Measurements from ENCODE around the gene LGR5.

LGR5 gene

DNA sequence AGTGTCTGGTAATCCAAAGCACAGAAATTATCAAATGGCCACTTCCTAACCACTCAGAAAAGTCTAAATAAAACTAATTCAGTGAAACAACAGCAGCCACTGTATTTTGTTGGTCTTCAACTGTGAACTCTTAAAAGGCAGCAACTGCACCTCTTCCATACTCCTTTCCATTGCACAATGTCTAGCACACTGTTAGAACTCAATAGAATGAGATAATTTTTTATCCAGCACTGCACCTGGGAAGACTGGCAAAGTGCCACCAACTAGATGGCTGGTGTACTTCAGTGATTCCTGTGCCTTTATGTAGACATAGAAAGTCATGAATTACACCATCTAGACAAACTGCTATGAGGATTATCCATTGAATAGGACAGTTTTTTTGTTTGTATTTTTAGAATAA, 26.2 kb downstream of the LGR5 start:
- TF ChIP-seq, protein P1, sequence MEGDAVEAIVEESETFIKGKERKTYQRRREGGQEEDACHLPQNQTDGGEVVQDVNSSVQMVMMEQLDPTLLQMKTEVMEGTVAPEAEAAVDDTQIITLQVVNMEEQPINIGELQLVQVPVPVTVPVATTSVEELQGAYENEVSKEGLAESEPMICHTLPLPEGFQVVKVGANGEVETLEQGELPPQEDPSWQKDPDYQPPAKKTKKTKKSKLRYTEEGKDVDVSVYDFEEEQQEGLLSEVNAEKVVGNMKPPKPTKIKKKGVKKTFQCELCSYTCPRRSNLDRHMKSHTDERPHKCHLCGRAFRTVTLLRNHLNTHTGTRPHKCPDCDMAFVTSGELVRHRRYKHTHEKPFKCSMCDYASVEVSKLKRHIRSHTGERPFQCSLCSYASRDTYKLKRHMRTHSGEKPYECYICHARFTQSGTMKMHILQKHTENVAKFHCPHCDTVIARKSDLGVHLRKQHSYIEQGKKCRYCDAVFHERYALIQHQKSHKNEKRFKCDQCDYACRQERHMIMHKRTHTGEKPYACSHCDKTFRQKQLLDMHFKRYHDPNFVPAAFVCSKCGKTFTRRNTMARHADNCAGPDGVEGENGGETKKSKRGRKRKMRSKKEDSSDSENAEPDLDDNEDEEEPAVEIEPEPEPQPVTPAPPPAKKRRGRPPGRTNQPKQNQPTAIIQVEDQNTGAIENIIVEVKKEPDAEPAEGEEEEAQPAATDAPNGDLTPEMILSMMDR (conservative IDR thresholded peaks at IDR 0.05; ENCODE audit: control insufficient read depth, insufficient read depth, low read depth, low read length) = no peak
- H3K4me3 ChIP-seq (ENCODE audit: control insufficient read depth, low read depth, low read length) = no peak overlapping the region
- no peak for DNase-seq (ENCODE audit: low read depth)

DNA sequence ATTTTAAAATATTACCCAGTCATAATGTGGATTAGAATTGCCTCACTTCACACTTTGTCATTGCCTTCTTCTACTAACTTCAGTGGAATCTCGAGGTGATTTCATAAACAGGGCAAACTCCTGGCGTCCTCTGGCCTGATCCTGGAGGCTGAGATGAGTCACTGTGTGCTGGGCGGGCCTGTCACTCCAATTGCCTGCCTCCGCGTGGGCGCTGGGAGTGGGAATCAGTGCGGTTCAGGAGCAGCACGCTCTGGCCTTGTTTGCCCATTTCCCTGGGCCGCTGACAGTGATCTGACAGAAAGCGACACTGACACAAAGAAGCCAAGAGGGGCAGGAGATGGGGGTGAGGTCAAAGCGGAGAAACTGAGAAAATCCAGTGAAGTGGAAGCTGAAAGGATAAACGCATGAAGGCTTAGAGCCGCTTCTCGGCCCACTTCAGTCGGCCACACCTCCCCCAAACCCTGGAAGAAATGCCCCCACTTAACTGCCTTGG, 29.7 kb downstream of the LGR5 start:
- TF ChIP-seq, protein P1 (conservative IDR thresholded peaks at IDR 0.05; ENCODE audit: control insufficient read depth, insufficient read depth, low read depth, low read length) = no peak
- DNase-seq (ENCODE audit: low read depth) = peak; percentile 84
- H3K4me3 ChIP-seq (ENCODE audit: control insufficient read depth, low read depth, low read length) = no peak overlapping the region

DNA sequence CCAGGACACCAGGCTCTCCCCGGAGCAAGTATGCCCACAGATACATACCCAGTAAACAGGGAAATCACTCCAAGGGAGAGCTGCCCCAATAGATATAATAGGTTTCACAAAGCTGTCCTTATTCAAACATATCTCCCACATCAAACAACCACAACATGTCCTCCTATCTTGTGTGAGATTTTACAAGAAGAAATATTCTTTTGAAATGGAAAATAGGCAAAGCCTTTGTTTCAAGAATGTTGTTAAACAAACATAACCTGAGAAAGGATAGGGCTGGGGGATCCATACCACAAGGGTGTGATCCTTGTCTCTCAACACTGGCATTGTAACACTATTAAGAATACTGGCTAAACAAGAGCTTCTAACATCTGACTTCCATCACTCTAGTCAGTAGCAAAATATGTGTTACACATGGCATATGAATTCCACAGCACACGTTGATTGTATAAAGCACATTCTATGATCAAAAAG, 32.9 kb downstream of the LGR5 start:
- no peak overlapping the region for H3K4me3 ChIP-seq (ENCODE audit: control insufficient read depth, low read depth, low read length)
- TF ChIP-seq, protein P1 (conservative IDR thresholded peaks at IDR 0.05; ENCODE audit: control insufficient read depth, insufficient read depth, low read depth, low read length) = no peak
- peak; percentile 32 for DNase-seq (ENCODE audit: low read depth)

DNA sequence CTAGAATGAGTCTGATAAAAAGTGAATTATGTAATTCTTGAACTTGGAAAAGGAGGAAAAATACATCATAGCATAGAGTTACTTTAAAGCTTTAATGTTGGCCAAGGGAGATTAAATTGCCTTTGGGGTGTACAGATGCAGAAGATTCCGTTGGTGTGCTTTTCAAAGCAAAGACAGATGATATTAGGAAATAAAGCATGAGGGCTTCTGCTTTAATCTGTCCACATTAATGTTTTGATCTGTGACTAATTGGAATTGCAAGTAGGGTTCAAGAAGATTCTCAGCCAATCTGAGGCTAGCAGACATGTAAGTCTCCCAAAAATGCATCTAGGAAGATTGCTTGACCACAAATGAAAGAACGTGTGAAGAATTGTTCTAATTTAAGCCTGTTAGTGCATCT, 35.2 kb downstream of the LGR5 start:
- peak; percentile 17 for DNase-seq (ENCODE audit: low read depth)
- no peak overlapping the region for H3K4me3 ChIP-seq (ENCODE audit: control insufficient read depth, low read depth, low read length)

DNA sequence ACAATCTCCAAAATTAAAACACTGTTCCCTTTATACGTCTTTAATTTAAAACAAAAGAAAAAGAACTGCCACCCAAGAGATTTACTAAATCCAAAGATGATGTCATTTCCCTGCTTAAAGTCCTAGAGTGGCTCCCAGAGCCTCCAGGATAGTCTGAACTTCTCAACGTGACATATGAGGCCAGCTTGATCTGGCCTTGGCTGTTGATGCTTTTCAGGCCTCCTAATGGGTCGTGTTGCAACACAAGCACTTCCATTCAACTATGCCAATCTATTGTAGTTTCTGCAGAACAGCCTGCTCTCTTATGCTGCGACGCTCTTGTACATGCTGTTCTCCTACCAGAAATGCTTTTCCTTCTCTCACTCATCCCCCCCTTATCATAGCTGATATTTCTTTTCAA, 35.7 kb downstream of the LGR5 start:
- H3K4me3 ChIP-seq (ENCODE audit: control insufficient read depth, low read depth, low read length) = no peak overlapping the region
- TF ChIP-seq, protein P1 (conservative IDR thresholded peaks at IDR 0.05; ENCODE audit: control insufficient read depth, insufficient read depth, low read depth, low read length) = no peak
- peak; percentile 65 for DNase-seq (ENCODE audit: low read depth)

More for the DNA sequence above, 35.2 kb downstream of the LGR5 start:
- TF ChIP-seq, protein P1 (conservative IDR thresholded peaks at IDR 0.05; ENCODE audit: control insufficient read depth, insufficient read depth, low read depth, low read length) = no peak

DNA sequence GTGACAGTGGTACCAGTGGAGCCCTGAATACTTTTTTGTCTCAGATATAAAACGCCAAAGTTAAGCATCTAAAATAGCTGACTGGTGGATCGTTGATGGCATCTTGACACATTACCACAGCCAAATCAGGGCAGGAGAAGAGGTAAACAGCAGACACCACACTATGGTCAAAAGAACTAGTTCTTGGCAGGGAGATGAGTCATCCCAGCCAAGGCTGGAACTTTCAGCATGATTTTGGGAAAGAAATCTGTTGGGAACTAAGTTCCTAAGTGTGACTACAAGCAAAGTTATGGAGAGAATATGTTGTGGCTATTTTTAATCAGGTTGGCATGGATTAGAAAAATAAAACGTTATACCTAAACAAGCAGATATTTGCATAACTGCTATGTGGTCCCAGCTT, 36.9 kb downstream of the LGR5 start:
- TF ChIP-seq, protein P1 (conservative IDR thresholded peaks at IDR 0.05; ENCODE audit: control insufficient read depth, insufficient read depth, low read depth, low read length) = no peak
- peak; percentile 84 for DNase-seq (ENCODE audit: low read depth)
- no peak overlapping the region for H3K4me3 ChIP-seq (ENCODE audit: control insufficient read depth, low read depth, low read length)

DNA sequence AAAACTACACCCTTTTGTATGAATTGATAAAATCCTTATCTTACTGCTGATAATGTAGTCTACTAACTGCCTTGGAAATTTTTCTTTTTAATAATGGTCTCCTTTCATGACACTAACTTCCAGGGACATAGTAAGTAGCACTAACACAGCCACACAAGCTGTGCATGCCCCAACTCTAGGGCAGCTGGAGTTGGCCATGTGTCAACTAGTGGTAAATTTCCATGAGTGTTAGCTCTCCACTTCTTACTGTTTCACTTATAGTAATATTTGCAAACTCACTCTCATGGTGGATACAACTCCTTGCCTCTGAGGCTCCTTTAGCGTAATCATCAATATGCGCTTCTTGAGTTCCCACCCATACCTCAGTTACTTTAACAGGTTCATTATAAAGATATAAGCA, 38.0 kb downstream of the LGR5 start:
- TF ChIP-seq, protein P1 (conservative IDR thresholded peaks at IDR 0.05; ENCODE audit: control insufficient read depth, insufficient read depth, low read depth, low read length) = no peak
- no peak for DNase-seq (ENCODE audit: low read depth)
- no peak overlapping the region for H3K4me3 ChIP-seq (ENCODE audit: control insufficient read depth, low read depth, low read length)

Measured in fibroblast of mammary gland (primary cell).